Trophoblast cell (in vitro differentiated cells and primary cell): ENCODE data around the gene METTL8.
A peak's percentile ranks its signal among the peaks of the same experiment; 100 is the strongest.
"Not testable (repeated sequence)": the region's sequence is repeated elsewhere in the genome, so short reads cannot be mapped to it uniquely, and the experiment has no call there.

Source experiments
- DNase-seq, 2 donors: peaks; one replicate each; pipeline ENCODE4 v3.0.0-alpha.2; 2016
- H2AFZ ChIP-seq: 2 replicates; pipeline ENCODE4 v1.6.1; 2013; ENCODE audit warnings: low read length, moderate library complexity, mild to moderate bottlenecking; ENCODE audit not compliant: insufficient read depth, poor library complexity
- H2AK5ac ChIP-seq: 2 replicates; pipeline ENCODE4 v1.6.1; 2013; ENCODE audit warnings: mild to moderate bottlenecking, low read length
- H2BK120ac ChIP-seq: 2 replicates; pipeline ENCODE4 v1.6.1; 2013; ENCODE audit warnings: low read length, mild to moderate bottlenecking, moderate library complexity; ENCODE audit not compliant: insufficient read depth, poor library complexity
- H2BK12ac ChIP-seq: 2 replicates; pipeline ENCODE4 v1.6.1; 2013; ENCODE audit warnings: mild to moderate bottlenecking, low read length, moderate library complexity
- H2BK5ac ChIP-seq: 2 replicates; pipeline ENCODE4 v1.6.1; 2013; ENCODE audit warnings: low read length, low read depth, moderate library complexity, mild to moderate bottlenecking; ENCODE audit not compliant: poor library complexity
- H3K14ac ChIP-seq: 2 replicates; pipeline ENCODE4 v1.6.1; 2013; ENCODE audit warnings: mild to moderate bottlenecking, low read length
- H3K18ac ChIP-seq: 2 replicates; pipeline ENCODE4 v1.6.1; 2013; ENCODE audit warnings: mild to moderate bottlenecking, low read length
- H3K23ac ChIP-seq: 2 replicates; pipeline ENCODE4 v1.6.1; 2013; ENCODE audit warnings: low read length
- H3K27ac ChIP-seq: 2 replicates; pipeline ENCODE4 v1.5.1; 2013; ENCODE audit warnings: low read depth, mild to moderate bottlenecking, inconsistent platforms, low read length, moderate library complexity
- H3K27me3 ChIP-seq: 2 replicates; pipeline ENCODE4 v1.6.1; 2013; ENCODE audit warnings: inconsistent platforms, mild to moderate bottlenecking, low read length, moderate library complexity; ENCODE audit not compliant: insufficient read depth
- H3K36me3 ChIP-seq, 2 experiments: 1 replicate in 1 of 2; 2 replicates in 1 of 2; pipeline ENCODE4 v1.6.1; 2013; ENCODE audit warnings: low read length in 2 of 2, mild to moderate bottlenecking in 2 of 2, moderate library complexity in 1 of 2; ENCODE audit not compliant: insufficient read depth in 2 of 2, control insufficient read depth in 1 of 2
- H3K4ac ChIP-seq: 2 replicates; pipeline ENCODE4 v1.6.1; 2013; ENCODE audit warnings: low read depth, mild to moderate bottlenecking, low read length, moderate library complexity
- H3K4me1 ChIP-seq, 2 experiments: 1 replicate in 1 of 2; 2 replicates in 1 of 2; pipeline ENCODE4 v1.6.1; 2013; ENCODE audit warnings: low read length in 2 of 2, mild to moderate bottlenecking in 2 of 2, moderate library complexity in 1 of 2; ENCODE audit not compliant: insufficient read depth in 2 of 2, control insufficient read depth in 1 of 2
- H3K4me2 ChIP-seq: 2 replicates; pipeline ENCODE4 v1.6.1; 2013; ENCODE audit warnings: inconsistent platforms, mild to moderate bottlenecking, low read length, moderate library complexity
- H3K4me3 ChIP-seq: 2 replicates; pipeline ENCODE4 v1.5.1; 2013; ENCODE audit warnings: mild to moderate bottlenecking, low read depth, low read length, inconsistent platforms
- H3K79me1 ChIP-seq: one replicate; pipeline ENCODE4 v1.6.1; 2013; ENCODE audit warnings: low read length
- H3K79me2 ChIP-seq: 2 replicates; pipeline ENCODE4 v1.6.1; 2013; ENCODE audit warnings: low read length, mild to moderate bottlenecking; ENCODE audit not compliant: control insufficient read depth, insufficient read depth, poor library complexity
- H3K9ac ChIP-seq: 2 replicates; pipeline ENCODE4 v1.6.1; 2013; ENCODE audit warnings: mild to moderate bottlenecking, low read length
- H3K9me3 ChIP-seq: 2 replicates; pipeline ENCODE4 v1.6.1; 2013; ENCODE audit warnings: low read depth, mild to moderate bottlenecking, control low read depth, inconsistent platforms, low read length; ENCODE audit not compliant: insufficient read depth
- H4K12ac ChIP-seq: 2 replicates; pipeline ENCODE4 v1.6.1; 2013; ENCODE audit warnings: low read depth, mild to moderate bottlenecking, low read length, moderate library complexity
- H4K8ac ChIP-seq: 2 replicates; pipeline ENCODE4 v1.6.1; 2013; ENCODE audit warnings: low read depth, mild to moderate bottlenecking, low read length, moderate library complexity
- H4K91ac ChIP-seq: one replicate; pipeline ENCODE4 v1.6.1; 2013; ENCODE audit warnings: low read depth, mild to moderate bottlenecking, low read length, moderate library complexity
- WGBS: extraction: QIAGEN DNeasy Blood & Tissue Kit; methylation state at CpG from one replicate; pipeline ENCODE4 v1.1.7; 2013; ENCODE audit warnings: missing lambda C conversion rate; ENCODE audit not compliant: insufficient read length, insufficient coverage; ENCODE audit errors: extremely low coverage; 5-methylcytosine and 5-hydroxymethylcytosine counted together

METTL8 gene

GRCh38 chr2:171353746-171354145 is 80.0 kb downstream of the METTL8 start:
- not testable (repeated sequence) for H3K79me2 ChIP-seq, H2BK120ac ChIP-seq, H3K4me2 ChIP-seq, H3K79me1 ChIP-seq, H2AFZ ChIP-seq, H3K9me3 ChIP-seq, H3K27me3 ChIP-seq, H3K4me1 ChIP-seq, H3K9ac ChIP-seq, DNase-seq, H2AK5ac ChIP-seq, H3K36me3 ChIP-seq, H3K14ac ChIP-seq, H2BK12ac ChIP-seq, H3K18ac ChIP-seq, H3K4me3 ChIP-seq, H3K27ac ChIP-seq, H4K91ac ChIP-seq, H4K8ac ChIP-seq, H2BK5ac ChIP-seq, H3K4ac ChIP-seq, H3K23ac ChIP-seq, H4K12ac ChIP-seq
- no CpG with 5 or more reads among the region's 3 CpGs for WGBS

DNA sequence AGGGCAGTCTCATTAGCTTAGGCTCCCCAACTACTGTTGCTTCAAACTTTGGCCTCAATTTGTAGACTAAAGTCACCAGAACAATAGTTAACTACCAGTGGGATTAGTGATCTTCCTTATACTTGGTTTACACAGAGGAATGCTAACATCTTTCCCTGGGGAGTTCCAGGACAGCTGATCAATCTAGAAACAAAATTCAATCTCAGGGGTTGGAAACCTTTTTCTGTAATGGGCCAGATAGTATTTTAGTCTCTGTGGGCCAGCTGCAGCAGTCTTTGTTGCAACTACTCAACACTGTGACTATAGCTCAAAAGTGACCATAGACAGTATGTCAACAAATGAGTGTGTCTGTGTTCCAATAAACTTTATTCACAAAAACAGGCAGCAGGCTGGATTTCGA is 85.7 kb downstream of the METTL8 start:
- Histone ChIP-seq H3K79me1 (no peaks in the 10 kb centered on the region), H2AK5ac (no peak overlapping the region), H3K9ac (no peak overlapping the region), H4K12ac (no peak overlapping the region), H2BK120ac (no peak overlapping the region), H3K4me2 (no peak overlapping the region), H3K36me3 (no peaks in the 10 kb centered on the region), H2BK5ac (no peak overlapping the region), H4K8ac (no peak overlapping the region), H3K9me3 (no peaks in the 10 kb centered on the region), H3K4ac (no peak overlapping the region), H4K91ac (no peak overlapping the region), H3K79me2 (no peaks in the 10 kb centered on the region), H3K14ac (no peak overlapping the region), H3K4me3 (no peak overlapping the region), H3K27me3 (no peaks in the 10 kb centered on the region), H2AFZ (no peak overlapping the region), H2BK12ac (no peak overlapping the region), H3K23ac (no peak overlapping the region), H3K27ac (no peak overlapping the region), H3K18ac (no peak overlapping the region), H3K4me1 (peaks cover 0 to 2% of the 10 kb centered on the region in 2 experiments)
- WGBS = no CpG with 5 or more reads among the region's 1 CpG
- DNase-seq = no peak

- Histone ChIP-seq H2BK120ac (no peak overlapping the region), H3K23ac (no peak overlapping the region), H3K18ac (no peak overlapping the region), H3K4me2 (no peak overlapping the region), H4K8ac (no peak overlapping the region), H2BK5ac (no peak overlapping the region), H2AFZ (no peak overlapping the region), H3K4ac (no peak overlapping the region), H3K9ac (no peak overlapping the region), H3K14ac (no peak overlapping the region), H3K36me3 (no peaks in the 10 kb centered on the region), H4K12ac (no peak overlapping the region), H2BK12ac (no peak overlapping the region), H3K27ac (no peak overlapping the region), H4K91ac (no peak overlapping the region), H2AK5ac (no peak overlapping the region), H3K9me3 (no peaks in the 10 kb centered on the region), H3K27me3 (no peaks in the 10 kb centered on the region), H3K4me1 (peaks cover 0 to 2% of the 10 kb centered on the region in 2 experiments), H3K79me1 (no peaks in the 10 kb centered on the region), H3K79me2 (no peaks in the 10 kb centered on the region), H3K4me3 (no peak overlapping the region)
- no CpG with 5 or more reads among the region's 3 CpGs for WGBS
- peak; percentile 64 to 88 for DNase-seq
These were observed 86.2 kb downstream of the METTL8 start for GRCh38 chr2:171347591-171348032.

GRCh38 chr2:171346723-171347557 is 86.8 kb downstream of the METTL8 start:
- H3K4me2 ChIP-seq = no peak overlapping the region
- peaks cover 0 to 2% of the 10 kb centered on the region in 2 experiments for H3K4me1 ChIP-seq
- no peak overlapping the region for H4K12ac ChIP-seq
- H3K36me3 ChIP-seq = no peaks in the 10 kb centered on the region
- H3K79me1 ChIP-seq = no peaks in the 10 kb centered on the region
- H4K8ac ChIP-seq = no peak overlapping the region
- H2BK5ac ChIP-seq = no peak overlapping the region
- H4K91ac ChIP-seq = no peak overlapping the region
- no peaks in the 10 kb centered on the region for H3K79me2 ChIP-seq
- no peak overlapping the region for H3K18ac ChIP-seq
- DNase-seq = no peak
- H3K9ac ChIP-seq = no peak overlapping the region
- H3K4ac ChIP-seq = no peak overlapping the region
- H2AFZ ChIP-seq = no peak overlapping the region
- no peak overlapping the region for H3K27ac ChIP-seq
- no peak overlapping the region for H3K4me3 ChIP-seq
- H3K27me3 ChIP-seq = no peaks in the 10 kb centered on the region
- H3K23ac ChIP-seq = no peak overlapping the region
- no CpG with 5 or more reads among the region's 10 CpGs for WGBS
- H2BK120ac ChIP-seq = no peak overlapping the region
- H2BK12ac ChIP-seq = no peak overlapping the region
- H2AK5ac ChIP-seq = no peak overlapping the region
- no peak overlapping the region for H3K14ac ChIP-seq
- H3K9me3 ChIP-seq = no peaks in the 10 kb centered on the region
